SK-N-SH (cell line): ENCODE results near the gene PHF12.

Source experiments
- NRF1 ChIP-seq: IDR thresholded peaks from 2 replicates; pipeline ENCODE4 v1.6.1; 2012; ENCODE audit warnings: low read depth, mild to moderate bottlenecking, low read length
- TF ChIP-seq, protein P1 (sequence below): fragments of 200-600 bp; sonication (generic); IDR thresholded peaks from 2 replicates; pipeline ENCODE4 v1.6.1; 2017; ENCODE audit warnings: antibody characterized with exemption, mild to moderate bottlenecking, moderate library complexity

- TF ChIP-seq, protein P1, sequence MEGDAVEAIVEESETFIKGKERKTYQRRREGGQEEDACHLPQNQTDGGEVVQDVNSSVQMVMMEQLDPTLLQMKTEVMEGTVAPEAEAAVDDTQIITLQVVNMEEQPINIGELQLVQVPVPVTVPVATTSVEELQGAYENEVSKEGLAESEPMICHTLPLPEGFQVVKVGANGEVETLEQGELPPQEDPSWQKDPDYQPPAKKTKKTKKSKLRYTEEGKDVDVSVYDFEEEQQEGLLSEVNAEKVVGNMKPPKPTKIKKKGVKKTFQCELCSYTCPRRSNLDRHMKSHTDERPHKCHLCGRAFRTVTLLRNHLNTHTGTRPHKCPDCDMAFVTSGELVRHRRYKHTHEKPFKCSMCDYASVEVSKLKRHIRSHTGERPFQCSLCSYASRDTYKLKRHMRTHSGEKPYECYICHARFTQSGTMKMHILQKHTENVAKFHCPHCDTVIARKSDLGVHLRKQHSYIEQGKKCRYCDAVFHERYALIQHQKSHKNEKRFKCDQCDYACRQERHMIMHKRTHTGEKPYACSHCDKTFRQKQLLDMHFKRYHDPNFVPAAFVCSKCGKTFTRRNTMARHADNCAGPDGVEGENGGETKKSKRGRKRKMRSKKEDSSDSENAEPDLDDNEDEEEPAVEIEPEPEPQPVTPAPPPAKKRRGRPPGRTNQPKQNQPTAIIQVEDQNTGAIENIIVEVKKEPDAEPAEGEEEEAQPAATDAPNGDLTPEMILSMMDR: no peak
- TF ChIP-seq NRF1: no peak
Observed at GRCh38 chr17:28918295-28918694, 33.0 kb downstream of the PHF12 start.
